ENCODE results near the gene MBLAC1. TPM values are rescaled to one million over a fixed set of nuclear protein-coding genes. Genes with fewer than 3 reads are reported as not detected.

The MBLAC1 gene
- total and polyA plus RNA-seq, 2 of the 4 experiments (the other 2 are of a cell fraction), result 0.72 to 1.4 TPM

DNA sequence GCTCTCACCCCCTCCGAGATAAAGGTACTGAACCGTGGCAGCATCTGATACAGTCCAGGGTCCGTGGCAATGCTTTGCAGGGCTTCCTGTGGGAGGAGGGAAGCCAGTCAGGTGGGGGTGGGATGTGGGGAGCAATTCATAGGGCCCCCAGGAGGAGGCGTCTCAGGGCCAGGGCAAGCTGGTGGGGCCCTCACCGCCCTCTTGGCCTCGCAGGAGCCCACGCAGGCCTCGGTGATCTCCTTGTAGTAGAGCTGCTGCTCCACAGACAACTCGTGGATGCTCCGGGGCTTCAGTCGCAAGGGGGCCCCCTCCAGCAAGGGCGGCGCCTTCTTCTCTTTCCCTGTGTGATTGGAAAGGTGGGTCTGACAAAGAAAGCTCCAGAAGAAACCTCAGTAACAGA is 14.9 kb upstream of the MBLAC1 start:
- Histone ChIP-seq H2BK5ac (ENCODE audit: low read depth, low read length, poor library complexity, severe bottlenecking) (no peak overlapping the region), H3K9me3 (ENCODE audit: control insufficient read depth, insufficient read depth, low read length) (no peaks in the 10 kb centered on the region), H2BK120ac (ENCODE audit: low read depth, low read length) (no peak overlapping the region), H3K79me1 (ENCODE audit: low read depth in 1 of 2, low read length in 2 of 2) (peaks cover 0 to 18% of the 10 kb centered on the region in 2 experiments; a peak in 1 of 4 replicates), H2AK9ac (replicated peaks; ENCODE audit: low read depth, low read length, poor library complexity) (no peak overlapping the region), H3K14ac (replicated peaks; ENCODE audit: low read depth, low read length) (no peak overlapping the region), H3K4me3 (ENCODE audit: insufficient read depth, low read depth, low read length) (no peak overlapping the region), H3K4ac (ENCODE audit: low read depth, low read length) (no peak overlapping the region), H3K4me2 (ENCODE audit: low read depth, low read length) (no peak overlapping the region), H3K9ac (ENCODE audit: low read depth, low read length) (no peak overlapping the region), H2BK20ac (ENCODE audit: low read depth, low read length) (no peak overlapping the region), H3K56ac (ENCODE audit: extremely low read depth, insufficient read depth, low read length) (no peak overlapping the region), H2AK5ac (ENCODE audit: low read depth, low read length) (no peak overlapping the region), H3K4me1 (ENCODE audit: control insufficient read depth, insufficient read depth, low read length) (no peaks in the 10 kb centered on the region), H3K27ac (ENCODE audit: insufficient read depth, low read length) (no peak overlapping the region), H3K36me3 (ENCODE audit: control insufficient read depth, insufficient read depth, low read length) (peaks cover 59% of the 10 kb centered on the region), H2BK15ac (ENCODE audit: low read depth, low read length) (no peak overlapping the region), H4K20me1 (ENCODE audit: insufficient read depth, low read length) (no peaks in the 10 kb centered on the region; the same call in 1 of the 2 replicates), H3K18ac (ENCODE audit: low read depth, low read length) (no peak overlapping the region), H4K91ac (ENCODE audit: insufficient read depth, low read depth, low read length) (no peak overlapping the region), H3K23ac (ENCODE audit: low read depth, low read length) (no peak overlapping the region), H3K27me3 (ENCODE audit: control insufficient read depth, insufficient read depth, low read length) (no peaks in the 10 kb centered on the region), H4K8ac (ENCODE audit: low read depth in 2 of 2, low read length in 2 of 2) (no peak overlapping the region), H4K5ac (ENCODE audit: low read depth, low read length) (no peak overlapping the region), H3K9me1 (ENCODE audit: insufficient read depth, low read length) (no peaks in the 10 kb centered on the region), H2AFZ (replicated peaks; ENCODE audit: low read length, poor library complexity) (no peak overlapping the region)
- ChIA-PET CTCF (interaction anchor here (0.5 kb wide), 1 partner anchor 19 kb away, joined by 3 read pairs; no protein-coding TSS in a partner anchor), POLR2A (ENCODE audit: unreplicated experiment) (interaction anchor here (0.6 kb wide), 1 partner anchor 22 kb away, joined by 8 read pairs; no protein-coding TSS in a partner anchor)
- ATAC-seq (ENCODE audit: low read depth), result no peak
- no peak for DNase-seq
- WGBS, 2 experiments (ENCODE audit: extremely low coverage in 2 of 2, insufficient read length in 1 of 2), result no CpG with 5 or more reads among the region's 13 CpGs
- TF ChIP-seq, protein P1, sequence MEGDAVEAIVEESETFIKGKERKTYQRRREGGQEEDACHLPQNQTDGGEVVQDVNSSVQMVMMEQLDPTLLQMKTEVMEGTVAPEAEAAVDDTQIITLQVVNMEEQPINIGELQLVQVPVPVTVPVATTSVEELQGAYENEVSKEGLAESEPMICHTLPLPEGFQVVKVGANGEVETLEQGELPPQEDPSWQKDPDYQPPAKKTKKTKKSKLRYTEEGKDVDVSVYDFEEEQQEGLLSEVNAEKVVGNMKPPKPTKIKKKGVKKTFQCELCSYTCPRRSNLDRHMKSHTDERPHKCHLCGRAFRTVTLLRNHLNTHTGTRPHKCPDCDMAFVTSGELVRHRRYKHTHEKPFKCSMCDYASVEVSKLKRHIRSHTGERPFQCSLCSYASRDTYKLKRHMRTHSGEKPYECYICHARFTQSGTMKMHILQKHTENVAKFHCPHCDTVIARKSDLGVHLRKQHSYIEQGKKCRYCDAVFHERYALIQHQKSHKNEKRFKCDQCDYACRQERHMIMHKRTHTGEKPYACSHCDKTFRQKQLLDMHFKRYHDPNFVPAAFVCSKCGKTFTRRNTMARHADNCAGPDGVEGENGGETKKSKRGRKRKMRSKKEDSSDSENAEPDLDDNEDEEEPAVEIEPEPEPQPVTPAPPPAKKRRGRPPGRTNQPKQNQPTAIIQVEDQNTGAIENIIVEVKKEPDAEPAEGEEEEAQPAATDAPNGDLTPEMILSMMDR (conservative IDR thresholded peaks at IDR 0.05; ENCODE audit: low read depth, low read length), result no peak
- TF ChIP-seq FOS (IDR thresholded peaks at IDR 0.05; ENCODE audit: low read depth, low read length) (no peak), CHD1 (IDR thresholded peaks at IDR 0.05; ENCODE audit: low read depth, low read length) (no peak), POLR2A (IDR thresholded peaks at IDR 0.05; ENCODE audit: low read depth, low read length) (no peak), CEBPB (IDR thresholded peaks at IDR 0.05; ENCODE audit: low read depth, low read length) (no peak), MXI1 (IDR thresholded peaks at IDR 0.05; ENCODE audit: borderline replicate concordance, low read depth, low read length) (no peak), NFE2L2 (IDR thresholded peaks at IDR 0.05; ENCODE audit: low read depth, low read length) (no peak), BHLHE40 (IDR thresholded peaks at IDR 0.05; ENCODE audit: low read depth, low read length) (no peak), USF2 (IDR thresholded peaks at IDR 0.05; ENCODE audit: low read depth, low read length) (no peak), RCOR1 (IDR thresholded peaks at IDR 0.05; ENCODE audit: insufficient replicate concordance, low read length) (no peak)
- intact Hi-C loops (cut with micrococcal nuclease), result no loop called here
- dilution Hi-C loops (cut with HindIII; ENCODE audit: low sequenced_read_pairs, unreplicated experiment), result no loop called here
- BruUV-seq (replicated peaks), result no TSS peak
- in situ Hi-C loops (cut with MboI; ENCODE audit: low sequenced_read_pairs), result no loop called here
